HG03354 (cell line): ENCODE results near the gene CCDC93.

Experiments
- ATAC-seq: cut with Tn5 transposase; IDR thresholded peaks from one replicate; pipeline ENCODE4 v1.9.1; 2021; ENCODE audit warnings: mild to moderate bottlenecking; ENCODE audit not compliant: unreplicated experiment, poor library complexity, severe bottlenecking

The CCDC93 gene, protein sequence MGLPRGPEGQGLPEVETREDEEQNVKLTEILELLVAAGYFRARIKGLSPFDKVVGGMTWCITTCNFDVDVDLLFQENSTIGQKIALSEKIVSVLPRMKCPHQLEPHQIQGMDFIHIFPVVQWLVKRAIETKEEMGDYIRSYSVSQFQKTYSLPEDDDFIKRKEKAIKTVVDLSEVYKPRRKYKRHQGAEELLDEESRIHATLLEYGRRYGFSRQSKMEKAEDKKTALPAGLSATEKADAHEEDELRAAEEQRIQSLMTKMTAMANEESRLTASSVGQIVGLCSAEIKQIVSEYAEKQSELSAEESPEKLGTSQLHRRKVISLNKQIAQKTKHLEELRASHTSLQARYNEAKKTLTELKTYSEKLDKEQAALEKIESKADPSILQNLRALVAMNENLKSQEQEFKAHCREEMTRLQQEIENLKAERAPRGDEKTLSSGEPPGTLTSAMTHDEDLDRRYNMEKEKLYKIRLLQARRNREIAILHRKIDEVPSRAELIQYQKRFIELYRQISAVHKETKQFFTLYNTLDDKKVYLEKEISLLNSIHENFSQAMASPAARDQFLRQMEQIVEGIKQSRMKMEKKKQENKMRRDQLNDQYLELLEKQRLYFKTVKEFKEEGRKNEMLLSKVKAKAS

DNA sequence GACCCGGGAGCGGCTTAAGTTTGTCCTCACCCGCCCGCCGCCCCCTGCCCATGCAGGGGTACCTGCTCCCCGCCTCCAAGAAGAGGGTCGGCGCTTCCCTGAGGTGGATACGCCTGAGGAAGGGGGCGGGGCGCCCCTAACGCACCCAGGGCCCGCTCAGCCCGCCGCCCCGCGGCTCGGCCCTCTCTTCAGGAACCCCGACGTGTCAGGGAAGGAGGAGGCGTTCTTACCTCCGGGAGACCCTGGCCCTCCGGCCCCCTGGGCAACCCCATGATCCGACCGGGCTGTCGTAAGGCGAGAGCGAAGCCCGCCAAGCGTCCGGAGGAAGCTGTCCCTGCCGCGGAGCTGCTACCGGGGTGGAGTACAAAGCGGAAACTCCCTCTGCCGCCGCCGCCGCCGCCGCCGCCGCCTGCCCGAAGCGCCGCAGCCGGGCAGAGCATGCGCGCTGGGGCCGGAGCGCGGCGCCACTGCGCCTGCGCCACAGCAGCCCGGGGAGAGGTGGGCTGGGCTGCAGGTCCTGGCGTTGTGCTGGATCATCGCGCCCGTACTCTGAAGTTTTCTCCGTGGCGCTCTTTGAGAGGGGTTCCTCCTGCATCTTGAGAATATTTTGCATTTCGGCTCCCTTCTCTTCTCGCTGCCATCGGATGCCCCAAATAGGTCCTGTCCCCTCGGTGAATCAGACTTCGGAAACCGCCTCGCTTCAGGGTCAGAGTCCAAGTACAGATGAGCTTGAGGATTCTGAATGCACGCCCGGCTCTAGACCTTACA, at the start of gene CCDC93:
Gene CCDC93, minus strand, starts transcription at position 347 of the 768 bp plus-strand sequence. Its CDS starts 75 bp downstream, at position 272.
- peak; percentile 93 for ATAC-seq

DNA sequence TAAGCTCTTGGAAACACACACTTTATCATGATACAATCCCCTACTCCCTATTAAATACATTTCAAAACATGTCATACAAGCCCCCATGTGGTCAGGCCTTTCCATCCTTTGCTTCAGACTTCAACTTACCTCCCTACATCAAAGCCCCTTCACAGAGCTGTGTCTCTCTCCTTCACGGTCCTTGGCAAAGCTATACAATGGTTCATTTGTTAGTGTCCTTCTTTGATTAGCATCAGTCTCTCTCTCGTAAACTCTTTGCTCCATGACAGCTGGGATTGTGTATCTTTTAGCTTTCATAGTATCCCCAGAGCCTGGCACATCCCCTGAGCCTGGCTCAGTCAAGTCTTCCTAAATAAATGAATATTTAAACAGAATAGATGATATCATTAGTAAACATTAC, 48.8 kb upstream of the CCDC93 start:
- no peak for ATAC-seq

DNA sequence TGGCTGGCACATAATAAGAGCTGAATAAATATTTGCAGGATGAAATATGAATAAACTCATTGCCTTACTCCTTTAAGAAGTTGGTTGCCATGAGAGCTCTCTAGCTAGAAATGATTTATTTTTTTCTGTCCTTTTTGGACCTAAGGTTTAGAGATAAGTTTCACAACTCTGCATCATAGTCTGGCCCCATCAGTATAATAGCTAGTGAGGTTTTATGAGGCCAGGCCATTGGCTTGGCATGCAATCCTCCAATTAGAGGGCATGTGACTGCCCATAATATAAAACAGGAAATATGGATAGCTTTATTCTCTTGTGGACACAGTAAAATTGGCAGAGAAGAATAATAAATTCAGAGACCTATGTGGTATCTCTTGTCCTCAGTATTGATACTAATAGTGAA, 48.2 kb upstream of the CCDC93 start:
- ATAC-seq, result no peak

DNA sequence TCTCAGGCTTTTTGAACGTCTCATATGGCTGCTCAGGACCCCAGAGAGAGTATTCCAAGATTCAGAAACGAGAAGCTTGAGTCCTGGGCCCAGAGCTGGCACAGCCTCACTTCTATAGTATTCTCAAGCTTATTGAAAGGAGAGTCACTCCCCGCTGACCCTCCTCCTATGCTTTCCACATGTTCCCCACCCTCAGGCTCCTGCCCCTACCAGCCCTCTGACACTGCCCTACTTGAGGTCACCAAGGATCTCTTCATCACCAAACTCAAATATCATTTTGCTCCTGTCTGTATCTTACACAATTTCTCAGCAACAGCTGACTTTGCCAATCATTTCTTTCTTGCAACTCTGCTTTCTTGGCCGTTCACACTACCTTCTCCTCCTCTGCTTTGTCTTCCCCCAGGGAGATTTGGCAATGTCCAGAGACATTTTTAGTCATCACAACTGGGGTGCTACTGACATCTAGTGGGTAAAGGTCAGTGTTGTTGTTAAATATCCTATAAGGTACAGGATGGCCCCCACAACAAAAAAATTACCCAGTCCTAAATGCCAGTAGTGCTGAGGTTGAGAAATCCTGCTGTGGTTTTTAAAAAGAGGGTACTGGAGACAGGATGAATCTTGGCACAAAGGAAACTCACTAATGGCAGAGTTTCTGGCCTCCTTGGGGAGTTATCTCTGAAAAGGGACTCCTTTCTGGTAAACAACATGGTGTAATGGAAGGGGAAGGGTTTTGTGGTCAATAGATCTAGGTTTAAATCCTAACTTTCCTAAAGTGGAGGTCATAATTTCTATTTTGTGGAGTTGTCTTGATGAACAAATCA, 47.5 kb upstream of the CCDC93 start:
- ATAC-seq, result peak; percentile 81

DNA sequence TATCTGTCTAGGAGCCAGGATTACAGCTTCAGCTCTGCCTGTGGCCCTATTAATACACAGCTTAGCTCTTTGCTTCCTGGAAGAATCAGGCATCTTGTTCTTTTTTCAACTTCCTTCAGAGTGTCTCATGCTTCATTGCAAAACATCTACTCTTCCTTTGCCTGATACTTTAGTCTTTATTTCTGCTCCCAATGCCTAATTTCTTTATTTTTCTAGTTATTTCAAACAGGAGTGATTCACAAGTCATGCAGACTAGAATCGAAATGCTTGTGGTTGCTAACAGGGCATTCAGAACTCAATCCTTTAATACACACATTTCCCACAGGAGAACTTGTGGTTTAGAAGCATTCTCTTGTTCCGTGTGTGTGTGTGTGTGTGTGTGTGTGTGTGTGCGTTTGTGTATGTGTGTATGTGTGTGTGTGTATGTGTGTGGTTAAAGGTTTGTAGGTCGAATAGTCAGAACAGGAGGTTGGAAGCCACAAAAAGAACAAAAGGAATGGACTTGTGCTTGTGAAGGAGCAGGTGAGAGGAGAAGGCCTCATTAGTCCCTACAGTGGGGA, 46.1 kb upstream of the CCDC93 start:
- ATAC-seq, result no peak

DNA sequence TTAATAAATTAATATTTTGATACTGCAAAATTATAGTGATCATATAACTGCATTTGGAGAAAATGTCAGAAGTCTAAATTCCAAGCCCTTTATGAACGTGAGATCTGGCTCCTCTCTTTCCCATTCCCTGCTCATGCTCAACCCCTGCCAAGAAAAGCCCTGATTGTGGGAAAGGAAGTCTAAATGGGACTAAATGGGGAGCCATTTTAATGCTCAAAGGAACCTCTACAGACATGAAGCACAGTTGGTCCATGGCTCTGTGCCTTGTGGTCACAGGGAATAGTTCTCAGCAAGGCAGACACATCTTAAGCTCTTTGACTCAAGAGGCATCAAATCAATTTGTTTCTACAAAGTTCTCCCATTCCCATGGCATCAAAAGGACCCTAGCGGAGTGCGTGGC, 45.1 kb upstream of the CCDC93 start:
- no peak for ATAC-seq

DNA sequence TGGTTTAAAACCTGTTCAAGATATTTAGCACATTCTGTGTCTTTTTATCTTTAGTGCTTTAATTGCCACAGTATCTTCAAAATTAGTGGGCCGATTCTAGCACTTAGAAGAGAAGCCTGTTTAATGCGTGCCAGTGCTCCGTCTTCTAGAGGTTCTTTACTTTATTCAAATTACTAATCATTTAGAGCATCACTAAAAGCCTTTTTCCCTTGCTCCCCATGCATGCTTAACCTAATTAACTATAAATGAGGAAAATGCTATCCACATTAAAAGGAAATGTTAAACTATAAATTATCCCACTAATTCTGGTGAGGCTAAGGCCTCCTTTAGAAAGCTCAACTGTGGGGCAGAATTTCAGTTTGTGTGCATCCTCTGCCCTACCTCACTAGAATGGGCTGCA, 42.9 kb upstream of the CCDC93 start:
- ATAC-seq, result no peak

DNA sequence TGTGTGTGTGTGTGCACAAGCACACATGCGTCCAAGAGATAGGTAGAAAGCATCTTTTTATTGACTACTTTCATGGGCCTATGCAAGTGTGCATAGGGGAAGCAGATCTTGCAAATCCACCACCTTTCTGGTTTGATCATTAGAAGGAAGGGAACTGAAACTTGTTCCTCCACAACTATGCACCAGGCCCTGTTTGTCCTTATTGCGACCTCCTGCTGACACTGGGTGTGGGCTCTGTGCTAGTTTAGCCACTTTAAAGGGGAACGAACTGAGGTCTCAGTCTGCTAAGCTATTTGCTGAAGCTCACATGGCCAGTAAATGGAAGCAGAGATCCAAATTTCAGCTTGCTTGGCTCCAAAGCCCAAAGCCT, 42.3 kb upstream of the CCDC93 start:
- ATAC-seq, result peak; percentile 93

DNA sequence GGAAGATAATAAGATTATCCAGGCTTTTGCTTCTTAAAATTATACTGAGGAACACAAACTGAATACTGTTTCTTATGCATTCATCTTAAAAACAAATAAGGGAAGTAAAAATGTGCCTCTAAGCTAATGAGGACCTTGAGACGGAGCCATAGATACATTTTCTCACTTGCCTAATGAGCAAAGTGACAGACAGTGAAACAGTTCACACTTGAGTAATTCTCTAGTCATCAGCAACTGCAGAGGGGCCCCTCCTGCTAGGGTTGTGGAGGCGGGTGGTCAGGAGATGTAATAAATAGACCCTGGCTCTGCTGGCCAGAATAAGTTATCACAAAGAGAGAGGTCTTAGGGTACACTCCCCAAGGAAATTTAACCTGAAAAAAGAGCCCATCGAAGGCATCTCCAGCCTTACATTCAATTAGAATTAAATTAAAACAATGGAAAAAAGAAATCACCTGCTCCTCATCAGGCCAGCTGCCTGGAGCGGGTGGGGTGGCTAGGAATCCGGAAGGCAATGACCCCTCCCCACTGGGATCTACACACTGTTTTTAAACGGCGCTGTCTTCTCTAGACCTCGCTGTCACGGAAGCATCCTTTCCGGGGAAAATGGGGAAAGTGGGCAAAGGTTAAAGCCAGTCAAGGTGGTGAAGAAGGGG, 41.8 kb upstream of the CCDC93 start:
- peak; percentile 82 for ATAC-seq

DNA sequence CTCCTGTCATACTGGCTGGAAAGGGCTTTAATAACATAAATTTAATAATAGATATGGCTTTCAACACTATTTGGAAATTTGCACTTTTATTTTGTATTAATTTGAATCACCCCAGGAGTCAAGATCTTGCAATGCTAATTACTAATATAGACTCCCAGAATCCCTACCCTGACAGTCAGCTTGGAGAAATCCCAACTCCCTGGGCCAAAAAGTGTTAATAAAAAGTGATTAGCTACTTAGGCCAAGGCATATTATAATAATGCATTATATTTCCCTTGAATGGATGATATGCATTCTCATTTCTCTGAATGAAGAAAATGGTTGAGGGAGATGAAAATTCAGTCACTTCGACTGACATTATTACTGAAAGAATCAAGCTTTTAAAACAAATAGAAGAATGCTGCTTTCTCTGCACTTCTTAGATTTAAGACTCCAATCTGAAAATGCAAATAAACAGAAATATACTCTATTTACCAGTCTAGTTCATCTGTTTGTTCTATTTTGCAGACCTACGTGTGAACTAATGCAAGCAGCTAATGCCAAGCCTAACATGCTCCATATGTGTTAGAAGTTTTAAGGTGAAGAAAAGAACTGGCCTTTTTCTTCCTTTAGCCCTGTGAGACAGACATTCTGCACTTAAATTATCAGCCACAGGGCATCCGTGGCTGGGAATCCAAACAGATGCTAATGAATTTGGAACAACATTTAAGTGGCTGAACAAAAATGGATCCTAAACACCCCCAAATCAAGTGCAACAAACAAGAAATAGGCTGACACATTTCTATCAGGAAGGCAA, 40.5 kb upstream of the CCDC93 start:
- ATAC-seq, result no peak

DNA sequence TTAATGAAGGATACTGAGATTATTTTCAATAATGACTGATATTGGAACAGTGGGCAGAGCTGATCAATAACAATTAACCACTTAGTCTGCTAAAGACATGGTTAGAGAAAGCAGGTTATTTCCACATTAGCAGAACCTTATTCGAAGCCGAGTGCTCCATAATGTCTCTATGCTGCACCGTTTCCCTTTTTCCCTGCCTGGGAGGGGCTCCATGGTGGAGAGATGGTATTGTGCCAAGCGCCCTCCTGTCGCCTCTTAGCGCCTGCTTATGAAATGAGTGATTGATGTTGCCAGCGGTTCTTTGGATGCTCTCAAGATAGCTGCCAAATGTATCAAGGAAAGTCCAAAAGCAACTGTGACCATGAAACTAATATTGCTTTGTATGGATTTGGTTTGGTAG, 39.8 kb upstream of the CCDC93 start:
- ATAC-seq, result no peak

DNA sequence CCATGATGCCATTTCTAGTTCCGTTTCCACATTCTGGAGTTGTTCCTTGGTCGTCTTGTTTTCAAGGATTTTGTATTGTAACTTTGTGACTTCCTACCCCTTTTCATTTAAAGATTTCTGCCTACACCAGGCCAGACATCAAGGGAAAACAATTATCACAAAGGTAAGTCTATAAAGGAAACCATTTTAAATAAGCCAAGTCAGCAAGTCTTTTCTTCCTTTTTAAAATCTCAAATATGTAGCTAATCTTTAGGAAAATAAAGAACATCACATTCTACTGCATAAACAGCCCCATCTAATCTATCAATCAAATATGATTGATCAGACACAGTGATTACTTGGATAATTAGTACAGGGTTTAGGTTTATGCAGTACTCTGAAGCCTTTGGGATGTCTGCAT, 38.6 kb upstream of the CCDC93 start:
- no peak for ATAC-seq

DNA sequence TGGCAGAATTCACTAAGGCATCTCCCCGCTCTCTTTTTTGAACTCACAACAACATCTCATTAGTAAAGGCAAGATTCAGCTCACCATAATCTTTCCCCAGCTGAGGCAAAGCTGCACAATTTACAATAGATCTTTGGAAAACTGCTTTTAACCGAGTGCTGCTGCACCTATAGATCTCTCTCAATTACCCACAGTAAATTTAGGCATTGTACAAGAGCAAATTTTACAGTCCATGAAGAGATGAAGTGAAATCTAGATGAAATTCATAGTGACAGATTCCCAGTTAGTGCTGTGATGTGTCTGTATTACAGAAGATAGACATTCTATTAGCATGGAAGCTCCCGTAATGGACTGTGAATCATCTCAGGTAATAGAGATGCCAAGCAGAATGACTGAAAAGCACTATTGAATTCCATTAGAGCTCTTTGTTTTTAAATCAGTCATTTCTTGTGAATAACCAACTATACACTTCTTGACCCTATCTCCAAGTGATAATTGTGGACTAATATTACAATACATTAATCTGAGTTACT, 38.0 kb upstream of the CCDC93 start:
- ATAC-seq, result no peak

DNA sequence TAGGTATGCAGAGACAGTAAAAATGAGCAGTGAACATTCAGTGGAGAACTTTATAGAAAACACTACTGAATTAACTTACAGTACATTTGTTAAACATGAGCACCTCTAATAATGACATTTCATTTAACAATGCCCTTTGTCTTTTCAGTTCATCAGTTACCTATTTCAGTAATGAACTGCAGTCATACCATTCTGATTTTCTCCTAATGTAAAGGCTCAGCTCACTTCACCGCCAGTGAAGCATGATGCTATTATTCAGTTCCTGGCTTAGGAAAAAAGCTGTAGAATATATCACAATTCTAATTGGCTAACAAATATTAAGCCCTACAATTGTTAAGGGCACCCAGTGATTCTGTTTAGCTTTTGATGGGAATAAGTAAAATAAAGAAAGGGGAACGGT, 37.1 kb upstream of the CCDC93 start:
- no peak for ATAC-seq

DNA sequence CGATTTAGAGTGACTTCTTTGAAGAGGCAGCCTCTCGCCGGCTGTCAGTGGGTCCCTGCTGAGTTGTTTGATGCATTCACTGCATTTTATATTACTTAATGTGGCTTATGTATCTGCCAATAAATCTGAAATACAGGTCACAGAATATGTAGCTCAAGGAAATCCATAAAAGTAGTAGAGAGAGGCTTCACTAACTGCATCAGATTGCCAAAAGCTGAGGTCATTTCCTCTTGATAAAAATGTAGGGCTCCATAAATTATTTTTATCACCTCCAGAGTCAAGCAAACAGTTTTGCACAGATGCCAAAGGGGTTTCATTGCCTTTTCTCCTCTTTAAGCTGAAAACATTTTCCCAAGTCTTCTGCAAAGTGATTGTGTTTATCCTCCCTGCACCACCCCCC, 36.5 kb upstream of the CCDC93 start:
- no peak for ATAC-seq

DNA sequence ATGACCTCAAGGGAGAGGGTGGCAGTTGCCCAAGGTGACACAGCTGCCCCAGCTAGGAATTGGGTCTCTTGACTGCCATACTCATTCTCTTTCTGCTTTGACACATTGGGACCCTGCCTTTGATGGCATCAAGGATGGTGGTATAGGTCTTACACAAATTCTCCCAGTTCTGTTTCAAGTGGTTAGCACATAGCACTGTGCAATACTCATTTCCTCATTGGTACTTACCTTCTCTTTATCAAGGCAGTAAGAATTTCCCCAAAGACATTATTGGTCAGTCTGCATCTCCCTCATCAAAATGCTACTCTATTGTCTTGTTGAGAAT, 35.9 kb upstream of the CCDC93 start:
- ATAC-seq, result no peak

DNA sequence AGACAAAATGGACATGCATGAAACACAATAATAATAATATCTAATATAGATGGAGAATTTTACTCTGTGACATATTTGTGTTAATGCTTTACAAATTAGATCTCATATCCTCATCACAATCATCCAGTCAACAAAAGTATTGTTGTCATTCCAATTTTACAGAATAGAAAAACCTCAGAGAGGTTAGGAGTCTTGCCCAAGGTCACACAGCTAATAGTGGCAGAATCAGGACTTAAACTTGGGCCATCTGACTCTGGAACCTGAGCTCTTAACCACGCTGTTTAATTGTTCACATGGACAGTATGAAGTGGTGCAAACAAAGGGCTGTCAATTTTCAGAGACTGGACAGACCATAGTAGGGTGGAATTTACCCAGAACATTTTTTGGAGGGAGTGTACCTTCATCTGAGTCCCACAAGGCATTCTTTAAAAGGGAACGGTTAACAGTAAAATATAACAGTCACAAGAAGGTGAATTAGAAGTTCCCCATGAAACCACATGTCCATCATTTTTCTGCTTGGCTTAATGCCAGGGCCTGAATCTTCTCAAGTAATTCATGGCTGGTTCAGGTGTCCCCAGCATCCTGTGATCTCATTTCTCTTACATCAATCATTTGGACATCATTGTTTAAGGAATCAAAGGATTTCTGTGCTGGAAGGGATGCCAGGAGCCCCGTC, 35.4 kb upstream of the CCDC93 start:
- no peak for ATAC-seq

DNA sequence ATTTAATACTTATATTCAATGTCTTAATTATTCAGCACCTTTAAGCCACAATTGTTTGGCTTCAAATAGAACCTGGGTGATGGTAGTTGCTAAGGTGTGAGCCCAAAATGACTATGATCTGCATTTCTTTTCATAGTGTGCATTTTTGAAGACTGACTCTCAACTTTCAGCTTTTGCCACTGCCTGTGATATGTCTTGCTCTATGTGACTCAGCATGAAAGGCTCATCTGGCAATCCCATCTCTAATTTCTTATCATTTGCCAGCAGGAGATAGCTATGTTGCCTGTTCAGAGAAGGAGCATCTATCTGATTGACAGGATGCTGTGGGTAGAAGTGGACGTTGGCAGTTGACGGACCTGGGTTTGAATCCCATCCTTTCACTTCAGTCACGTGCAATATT, 34.5 kb upstream of the CCDC93 start:
- ATAC-seq, result no peak
